SK-N-MC (cell line): Measurements from ENCODE around the gene ATF6B.

Experiments used
- DNase-seq: peaks from one replicate; pipeline ENCODE4 v3.0.0-alpha.2; 2011; ENCODE audit warnings: low read depth, low spot score
- H3K27ac ChIP-seq: fragments of 200-600 bp; sonication (generic); 2 replicates; pipeline ENCODE4 v1.5.1; 2016; ENCODE audit warnings: mixed run types
- H3K36me3 ChIP-seq: fragments of 200-600 bp; sonication (generic); 2 replicates; pipeline ENCODE4 v1.6.1; 2017; ENCODE audit warnings: antibody characterized with exemption, low read length, mixed read lengths; ENCODE audit not compliant: insufficient read depth
- H3K4me3 ChIP-seq: fragments of 200-600 bp; sonication (generic); 2 replicates; pipeline ENCODE4 v1.5.1; 2016
- H3K9ac ChIP-seq: fragments of 200-600 bp; sonication (generic); 2 replicates; pipeline ENCODE4 v1.8.0; 2017; ENCODE audit warnings: mixed run types, mixed read lengths; ENCODE audit not compliant: insufficient read length
- H3K9me3 ChIP-seq: fragments of 200-600 bp; sonication (generic); 2 replicates; pipeline ENCODE4 v1.6.1; 2017; ENCODE audit warnings: low read depth, mild to moderate bottlenecking, antibody characterized with exemption, low read length, moderate library complexity, mixed read lengths
- EZH2 ChIP-seq: fragments of 200-600 bp; sonication (generic); IDR thresholded peaks from one replicate; pipeline ENCODE4 v1.6.1; 2017; ENCODE audit warnings: antibody characterized with exemption
- FOXP2 ChIP-seq: optimal IDR thresholded peaks from 2 replicates; pipeline ENCODE3; 2011; ENCODE audit warnings: mild to moderate bottlenecking, moderate library complexity; ENCODE audit not compliant: insufficient read depth; ENCODE audit errors: extremely low read length, control extremely low read depth
- POLR2AphosphoS5 ChIP-seq: IDR thresholded peaks from 2 replicates; pipeline ENCODE4 v1.6.1; 2012; ENCODE audit warnings: mild to moderate bottlenecking, low read depth, low read length, borderline replicate concordance

Gene ATF6B

DNA sequence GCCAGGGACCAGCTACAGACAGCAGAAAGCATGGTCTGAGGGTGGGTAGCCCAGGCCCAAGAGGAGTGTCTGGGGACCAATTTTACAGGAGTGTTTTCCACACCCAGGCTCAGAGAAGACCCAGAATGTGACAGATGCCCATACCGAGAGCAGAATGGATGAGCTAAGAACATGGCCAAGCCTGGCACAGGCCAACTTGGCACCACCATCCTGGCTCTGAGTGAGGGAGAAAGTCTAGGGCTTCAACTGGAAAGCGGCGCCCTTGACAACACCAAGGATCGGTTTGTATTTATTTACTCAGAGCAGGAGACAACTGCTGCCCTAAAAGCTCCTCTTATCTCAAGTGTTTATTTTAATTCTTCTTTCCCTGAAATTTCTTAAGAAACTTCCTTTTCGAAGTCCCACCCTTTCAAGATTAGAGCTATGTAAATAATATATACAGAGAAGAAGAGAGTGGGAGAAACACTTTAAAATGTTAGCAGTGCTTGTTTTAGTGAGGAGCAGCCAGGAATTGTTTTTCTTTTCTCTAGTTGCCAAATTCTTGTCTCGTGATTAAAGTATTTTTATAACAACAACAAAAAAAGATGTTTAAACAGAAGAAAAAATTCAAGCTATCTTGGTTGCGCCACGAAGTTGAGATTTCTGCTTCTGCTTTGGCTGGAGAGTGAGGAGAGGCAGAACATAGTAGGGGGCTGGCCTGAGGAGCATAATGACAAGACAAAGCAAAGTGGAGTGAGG lies 35.1 kb downstream of the ATF6B start:
- H3K36me3 ChIP-seq = no peaks in the 10 kb centered on the region
- no peak overlapping the region for H3K4me3 ChIP-seq
- H3K27ac ChIP-seq = no peak overlapping the region
- no peak for DNase-seq
- no peaks in the 10 kb centered on the region for H3K9me3 ChIP-seq
- no peak overlapping the region for H3K9ac ChIP-seq
- TF ChIP-seq EZH2 (no peak), POLR2AphosphoS5 (no peak), FOXP2 (no peak)

DNA sequence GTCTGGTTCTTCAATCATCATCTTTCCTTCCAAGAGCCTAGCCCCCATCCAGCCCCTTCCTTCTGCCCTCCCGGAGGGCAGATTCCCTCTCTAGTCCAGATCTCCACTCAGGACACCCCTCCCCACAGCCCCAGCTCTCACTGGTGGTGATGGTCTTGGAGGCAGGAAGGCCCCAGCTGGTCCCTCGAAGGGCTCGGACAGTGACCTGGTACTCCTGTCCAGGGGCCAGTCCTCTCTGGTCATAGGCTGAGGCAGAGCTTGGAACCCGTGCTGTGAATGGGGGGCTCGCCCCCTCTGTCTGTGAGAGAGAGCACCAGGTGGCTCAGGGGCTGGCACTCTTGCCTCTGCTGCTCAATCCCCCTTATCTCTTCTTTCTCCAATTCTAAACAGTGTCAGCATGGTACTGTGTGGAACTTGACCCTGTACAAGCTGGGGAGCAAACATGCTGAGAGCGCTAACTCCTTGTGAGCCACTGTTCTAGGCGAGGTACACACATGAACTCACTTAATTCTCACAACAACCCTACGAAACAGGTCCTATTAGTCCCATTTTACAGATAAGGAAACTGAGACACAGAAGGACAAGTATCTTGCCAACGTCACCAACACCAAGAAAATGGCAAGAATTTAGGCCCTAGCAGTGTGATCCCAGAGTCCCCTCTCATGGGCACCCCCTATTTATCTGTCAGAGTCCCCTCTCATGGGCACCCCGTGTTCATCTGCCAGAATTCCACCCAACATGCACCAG lies 38.8 kb downstream of the ATF6B start:
- no peaks in the 10 kb centered on the region for H3K36me3 ChIP-seq

DNA sequence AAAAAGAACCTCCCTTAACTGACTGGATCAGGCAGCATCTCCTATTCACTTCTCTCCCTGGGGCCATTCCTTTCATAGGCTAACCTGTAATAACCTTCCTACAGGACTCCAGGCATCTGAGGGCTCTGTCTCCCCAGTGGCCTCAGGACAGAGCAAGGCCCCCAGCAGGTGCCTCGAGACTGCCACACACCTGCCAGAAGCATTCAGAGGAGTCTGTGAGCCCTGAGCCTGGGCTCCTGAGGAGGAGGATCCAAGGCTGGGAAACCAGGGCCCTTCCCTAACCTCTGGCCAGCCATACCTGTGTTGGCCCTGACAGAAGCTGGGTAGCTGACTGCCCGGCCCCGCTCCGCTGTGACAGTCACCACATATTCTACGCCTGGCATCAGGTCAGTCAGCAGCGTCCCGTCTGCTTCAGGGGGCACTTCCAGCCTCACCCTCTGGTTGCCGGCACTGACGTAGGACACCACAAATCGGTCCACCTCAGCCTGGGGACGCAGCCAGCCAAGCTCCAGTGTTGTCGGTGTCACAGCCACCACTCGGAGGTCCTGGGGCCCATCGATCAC lies 39.5 kb downstream of the ATF6B start:
- Histone ChIP-seq H3K4me3 (no peak overlapping the region), H3K36me3 (no peaks in the 10 kb centered on the region), H3K9ac (no peak overlapping the region), H3K9me3 (no peaks in the 10 kb centered on the region), H3K27ac (no peak overlapping the region)
- no peak for DNase-seq
- TF ChIP-seq EZH2 = no peak
- TF ChIP-seq POLR2AphosphoS5 = no peak
- TF ChIP-seq FOXP2 = no peak

More for the DNA sequence above, 38.8 kb downstream of the ATF6B start:
- no peaks in the 10 kb centered on the region for H3K9me3 ChIP-seq
- TF ChIP-seq EZH2 (no peak), POLR2AphosphoS5 (no peak)
- no peak for DNase-seq
- H3K9ac ChIP-seq = no peak overlapping the region
- no peak overlapping the region for H3K27ac ChIP-seq
- no peak overlapping the region for H3K4me3 ChIP-seq

DNA sequence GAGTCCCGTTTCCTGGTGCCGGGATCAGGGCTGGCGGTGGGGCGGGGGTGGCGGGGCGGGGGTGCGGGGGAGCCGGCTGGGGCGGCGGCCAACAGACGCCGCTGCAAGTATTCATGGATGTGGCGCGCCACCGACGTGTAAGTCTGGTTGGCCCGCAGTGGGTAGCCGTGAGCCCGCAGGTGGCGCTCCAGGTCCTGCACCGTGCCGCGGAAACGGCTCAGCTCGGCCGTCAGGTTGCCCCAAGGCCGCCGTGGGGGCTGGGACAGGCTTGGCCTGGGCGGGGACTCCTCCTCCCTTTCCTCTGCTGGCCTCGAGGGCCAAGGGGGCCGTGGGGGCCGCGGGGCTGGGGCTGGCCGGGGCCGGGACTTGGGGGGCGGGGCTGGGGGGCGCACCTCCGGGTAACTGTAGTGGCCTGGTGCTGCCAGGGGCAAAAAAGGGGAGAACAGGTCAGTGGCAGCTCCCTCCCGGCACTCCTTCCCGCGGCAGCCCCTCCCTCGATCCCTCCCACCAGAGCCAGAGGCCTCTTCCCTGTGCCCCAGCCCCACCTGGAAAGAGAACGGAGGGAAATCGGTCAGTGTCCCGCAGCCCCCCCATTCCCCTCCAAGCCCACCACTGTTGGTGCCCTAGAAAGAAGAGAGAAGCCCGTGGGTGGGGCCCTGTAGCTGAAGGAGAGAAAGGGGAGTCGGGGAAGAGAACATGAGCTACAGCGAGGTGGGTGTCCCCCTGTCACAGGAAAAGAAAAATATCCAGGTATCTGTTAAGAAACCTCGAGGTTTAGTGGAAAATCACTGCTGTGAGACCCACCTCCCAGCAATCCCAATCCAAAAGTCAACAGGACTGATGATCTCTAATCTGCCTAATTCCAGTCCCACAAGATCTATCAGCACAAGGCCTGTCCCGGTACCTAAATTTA lies 40.2 kb downstream of the ATF6B start:
- TF ChIP-seq FOXP2 (no peak), EZH2 (no peak), POLR2AphosphoS5 (no peak)
- H3K9ac ChIP-seq = no peak overlapping the region
- no peaks in the 10 kb centered on the region for H3K9me3 ChIP-seq
- DNase-seq = no peak
- H3K4me3 ChIP-seq = no peak overlapping the region
- no peaks in the 10 kb centered on the region for H3K36me3 ChIP-seq
- no peak overlapping the region for H3K27ac ChIP-seq

DNA sequence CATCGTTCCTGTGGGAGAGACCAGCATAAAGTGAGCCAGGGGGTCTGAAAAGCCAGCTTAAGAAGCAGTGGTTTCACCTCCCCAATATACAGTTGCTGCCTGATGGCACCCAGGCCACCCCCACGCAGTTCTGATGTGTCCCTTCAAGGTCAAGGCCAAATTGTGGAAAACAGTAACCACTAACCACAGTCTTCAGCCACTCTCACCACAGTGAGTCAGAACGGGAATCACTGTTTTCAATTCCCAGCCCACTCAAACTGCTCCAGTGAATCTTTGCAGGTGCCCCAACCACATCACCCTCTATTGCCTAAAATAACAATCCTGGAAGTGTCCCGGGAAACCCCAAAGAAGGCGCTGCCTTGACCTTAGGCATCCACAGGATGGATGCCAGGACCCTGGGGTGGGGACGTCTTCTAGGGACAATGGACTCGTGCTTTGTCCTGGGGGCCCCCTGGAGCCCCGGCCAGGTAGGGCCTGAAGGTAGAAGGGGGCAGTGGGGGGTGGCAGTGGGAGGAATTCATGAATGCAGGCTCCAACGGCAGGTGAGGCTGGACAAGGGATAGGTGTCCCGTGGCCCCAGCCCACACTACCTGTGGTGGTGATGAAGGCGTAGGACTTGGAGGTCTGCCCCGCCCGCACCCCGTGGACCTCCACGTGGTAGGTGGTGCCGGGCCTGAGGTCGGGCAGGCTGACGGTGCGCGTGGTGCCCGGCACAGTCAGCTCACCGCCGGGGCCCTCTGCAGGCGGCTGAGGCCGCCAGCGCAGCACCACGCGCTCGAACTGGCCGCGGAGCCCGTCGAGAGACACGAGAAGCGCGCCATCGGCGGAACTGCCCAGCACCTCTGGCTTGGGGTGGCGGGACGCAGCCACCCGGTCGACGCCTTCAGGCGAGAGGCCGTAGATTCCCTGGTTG lies 41.1 kb downstream of the ATF6B start:
- TF ChIP-seq EZH2 (no peak), POLR2AphosphoS5 (no peak), FOXP2 (no peak)
- Histone ChIP-seq H3K27ac (no peak overlapping the region), H3K9me3 (no peaks in the 10 kb centered on the region), H3K9ac (no peak overlapping the region), H3K36me3 (no peaks in the 10 kb centered on the region), H3K4me3 (no peak overlapping the region)
- no peak for DNase-seq

DNA sequence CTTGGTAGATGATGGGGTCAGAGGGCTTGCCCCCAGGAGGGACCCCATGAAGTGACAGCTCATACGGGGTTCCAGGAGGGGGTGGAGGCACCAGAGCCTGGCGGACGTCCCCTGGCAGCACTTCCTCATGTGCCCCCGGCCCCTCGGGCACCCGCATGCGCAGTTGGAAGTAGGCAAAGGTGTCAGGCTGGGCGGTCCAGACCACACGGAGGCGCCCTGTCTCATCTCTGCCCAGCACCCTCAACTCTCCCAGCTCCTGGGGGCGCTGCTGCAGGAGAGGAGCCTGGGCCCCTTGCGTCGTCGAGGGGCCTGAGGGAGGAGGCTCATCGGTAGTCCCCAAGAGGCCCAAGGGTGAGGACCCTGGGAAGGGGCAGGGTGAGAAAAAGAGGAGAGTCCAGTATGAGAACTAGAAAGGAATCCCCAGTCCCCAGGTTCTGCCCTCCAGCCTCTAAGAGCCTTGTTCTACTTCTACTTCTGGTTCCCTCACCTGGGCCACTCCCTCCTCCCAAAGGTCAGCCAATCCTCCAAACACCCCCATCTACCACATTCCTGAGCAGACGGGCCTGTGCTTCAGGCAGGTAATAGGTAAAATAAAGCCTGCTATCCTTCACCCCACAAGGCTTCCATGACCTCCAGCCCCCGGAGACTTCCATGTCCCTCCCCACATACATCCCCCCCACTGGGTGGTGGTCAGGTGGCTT lies 42.1 kb downstream of the ATF6B start:
- H3K9ac ChIP-seq = no peak overlapping the region
- no peaks in the 10 kb centered on the region for H3K9me3 ChIP-seq
- TF ChIP-seq POLR2AphosphoS5 (no peak), FOXP2 (no peak), EZH2 (no peak)
- H3K4me3 ChIP-seq = no peak overlapping the region
- H3K27ac ChIP-seq = no peak overlapping the region
- DNase-seq = no peak
- no peaks in the 10 kb centered on the region for H3K36me3 ChIP-seq

DNA sequence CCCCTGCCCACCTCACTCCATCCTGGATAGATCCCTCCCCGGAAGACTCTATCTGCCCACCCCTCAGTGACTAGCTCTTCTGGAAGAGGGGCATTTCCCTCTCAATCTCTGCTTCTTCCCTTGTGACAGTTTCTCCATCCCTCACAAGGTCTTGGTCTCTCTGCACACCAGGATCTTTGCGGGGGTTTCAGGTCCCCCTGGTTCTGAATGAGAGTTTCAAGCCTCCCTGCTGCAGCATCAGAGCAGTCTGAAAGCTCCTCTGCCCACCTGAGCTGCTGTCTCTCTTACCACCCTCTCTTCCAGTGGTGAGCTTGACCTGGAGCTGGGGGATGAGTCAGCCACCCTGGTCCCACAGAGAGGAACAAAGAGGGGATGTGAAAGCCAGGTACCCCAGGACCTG lies 43.3 kb downstream of the ATF6B start:
- Histone ChIP-seq H3K9ac (no peak overlapping the region), H3K9me3 (no peaks in the 10 kb centered on the region), H3K36me3 (no peaks in the 10 kb centered on the region), H3K27ac (no peak overlapping the region), H3K4me3 (no peak overlapping the region)
- no peak for DNase-seq
- TF ChIP-seq FOXP2 (no peak), POLR2AphosphoS5 (no peak), EZH2 (no peak)
